AG09319 (cell line): ENCODE results near the gene CAMTA1.
"Not testable (repeated sequence)": the region's sequence is repeated elsewhere in the genome, so short reads cannot be mapped to it uniquely, and the experiment has no call there.

Source experiments
- DNase-seq: peaks from one replicate; pipeline ENCODE4 v3.0.0-alpha.2; 2010; ENCODE audit warnings: low read depth; ENCODE audit errors: extremely low read depth
- TF ChIP-seq, protein P1 (sequence below): IDR thresholded peaks from 2 replicates; pipeline ENCODE4 v1.5.1; 2011; ENCODE audit warnings: low read depth, mild to moderate bottlenecking, inconsistent platforms, low read length, moderate library complexity

Gene CAMTA1

DNA sequence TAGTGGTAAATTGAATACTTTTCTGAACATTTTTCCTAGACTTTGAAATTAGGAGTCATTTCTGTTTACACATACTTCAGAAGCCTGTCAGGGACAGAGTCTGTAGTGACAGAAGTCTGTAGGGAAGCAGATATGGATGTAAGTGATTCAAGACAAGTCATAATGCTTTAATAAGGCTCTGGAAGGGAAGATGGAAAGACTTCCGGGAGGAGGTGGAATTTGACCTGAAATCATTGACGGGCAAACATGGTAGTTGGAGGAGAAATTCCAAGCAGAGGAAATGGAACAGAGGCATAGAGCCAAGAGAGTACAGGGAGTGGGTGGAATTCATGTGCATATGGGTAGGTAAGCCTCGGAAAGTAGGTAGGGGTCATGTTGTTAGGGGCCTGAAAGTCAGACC lies 22.5 kb downstream of the CAMTA1 start:
- TF ChIP-seq, protein P1, sequence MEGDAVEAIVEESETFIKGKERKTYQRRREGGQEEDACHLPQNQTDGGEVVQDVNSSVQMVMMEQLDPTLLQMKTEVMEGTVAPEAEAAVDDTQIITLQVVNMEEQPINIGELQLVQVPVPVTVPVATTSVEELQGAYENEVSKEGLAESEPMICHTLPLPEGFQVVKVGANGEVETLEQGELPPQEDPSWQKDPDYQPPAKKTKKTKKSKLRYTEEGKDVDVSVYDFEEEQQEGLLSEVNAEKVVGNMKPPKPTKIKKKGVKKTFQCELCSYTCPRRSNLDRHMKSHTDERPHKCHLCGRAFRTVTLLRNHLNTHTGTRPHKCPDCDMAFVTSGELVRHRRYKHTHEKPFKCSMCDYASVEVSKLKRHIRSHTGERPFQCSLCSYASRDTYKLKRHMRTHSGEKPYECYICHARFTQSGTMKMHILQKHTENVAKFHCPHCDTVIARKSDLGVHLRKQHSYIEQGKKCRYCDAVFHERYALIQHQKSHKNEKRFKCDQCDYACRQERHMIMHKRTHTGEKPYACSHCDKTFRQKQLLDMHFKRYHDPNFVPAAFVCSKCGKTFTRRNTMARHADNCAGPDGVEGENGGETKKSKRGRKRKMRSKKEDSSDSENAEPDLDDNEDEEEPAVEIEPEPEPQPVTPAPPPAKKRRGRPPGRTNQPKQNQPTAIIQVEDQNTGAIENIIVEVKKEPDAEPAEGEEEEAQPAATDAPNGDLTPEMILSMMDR, result no peak
- DNase-seq, result no peak

DNA sequence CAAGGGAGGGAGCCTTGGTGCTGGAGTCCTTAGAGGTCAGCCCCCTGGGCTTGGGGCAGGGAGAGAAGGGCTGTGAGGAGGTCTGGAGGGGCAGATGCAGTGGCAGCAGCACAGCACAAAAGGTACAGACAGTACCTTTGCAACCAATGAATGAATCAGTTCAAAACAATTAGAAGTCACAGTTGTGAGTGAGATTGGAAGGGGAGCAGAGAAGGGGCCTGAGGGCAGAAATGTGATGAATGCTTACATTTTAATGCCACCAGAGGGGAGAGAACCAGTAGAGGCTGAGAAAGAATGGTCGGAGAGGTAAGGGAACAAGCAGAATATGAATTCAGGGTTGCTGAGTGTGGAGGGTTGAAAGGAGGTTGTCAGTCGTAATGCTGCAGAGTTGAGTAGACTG lies 24.2 kb downstream of the CAMTA1 start:
- TF ChIP-seq, protein P1, result no peak
- DNase-seq, result no peak

DNA sequence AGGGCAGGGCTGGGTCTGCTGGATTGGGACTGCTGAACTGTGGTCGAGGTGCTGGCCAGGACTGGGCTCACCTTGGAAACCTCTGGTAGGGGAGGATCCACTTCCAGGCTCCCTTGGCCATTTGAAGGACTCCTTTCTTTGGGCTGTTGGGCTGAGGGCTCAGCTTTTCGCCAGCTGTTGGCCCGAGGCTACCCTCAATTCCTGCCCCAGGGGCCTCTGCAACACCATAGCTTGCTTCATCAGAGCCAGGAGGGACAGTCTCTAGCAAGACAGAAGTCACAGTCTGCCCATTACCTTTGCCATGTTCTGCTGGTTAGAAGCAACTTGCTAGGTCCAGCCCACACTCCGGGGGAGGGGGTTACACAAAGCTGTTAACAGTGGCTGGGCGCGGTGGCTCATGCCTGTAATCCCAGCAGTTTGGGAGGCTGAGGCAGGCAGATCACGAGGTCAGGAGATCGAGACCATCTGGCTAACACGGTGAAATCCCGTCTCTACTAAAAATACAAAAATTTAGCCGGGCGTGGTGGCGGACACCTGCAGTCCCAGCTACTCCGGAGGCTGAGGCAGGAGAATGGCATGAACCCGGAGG lies 25.0 kb downstream of the CAMTA1 start:
- not testable (repeated sequence) for DNase-seq

GRCh38 chr1:6811583-6811982 lies 26.3 kb downstream of the CAMTA1 start:
- TF ChIP-seq, protein P1, result no peak
- no peak for DNase-seq

- no peak for DNase-seq
- TF ChIP-seq, protein P1, result no peak
These were observed 27.9 kb downstream of the CAMTA1 start for GRCh38 chr1:6813165-6813564.

GRCh38 chr1:6815726-6816125 lies 30.5 kb downstream of the CAMTA1 start:
- DNase-seq, result no peak
- TF ChIP-seq, protein P1, result no peak

- no peak for DNase-seq
- TF ChIP-seq, protein P1, result no peak
These were observed 34.2 kb downstream of the CAMTA1 start for GRCh38 chr1:6819246-6820040.
